Fibroblast of skin of left biceps (primary cell): ENCODE results near the gene NAV2.

Experiments
- DNase-seq, 2 experiments: peaks; one replicate each; pipeline ENCODE4 v3.0.0-alpha.2; 2013; ENCODE audit warnings: low read depth in 2 of 2

NAV2 gene

DNA sequence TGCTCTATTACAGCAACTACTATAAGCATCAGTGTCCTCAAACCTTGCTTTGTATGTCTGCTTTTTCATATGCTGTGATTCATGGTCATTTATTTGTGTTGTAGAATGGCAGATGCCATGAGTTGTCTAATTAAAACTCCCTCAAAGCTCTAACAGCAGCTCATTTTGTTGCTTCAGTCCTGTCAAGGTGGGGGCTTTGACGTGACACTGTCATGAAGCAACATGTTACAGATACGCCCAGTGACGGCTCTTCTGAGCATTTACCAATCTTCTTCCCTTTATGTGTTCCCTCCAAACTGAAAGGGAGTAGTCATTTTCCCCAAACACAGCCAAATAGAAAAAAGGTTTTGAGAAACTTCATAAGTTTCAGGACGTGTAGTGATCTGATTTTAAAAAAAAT lies 340.9 kb downstream of the NAV2 start:
- no peak for DNase-seq

DNA sequence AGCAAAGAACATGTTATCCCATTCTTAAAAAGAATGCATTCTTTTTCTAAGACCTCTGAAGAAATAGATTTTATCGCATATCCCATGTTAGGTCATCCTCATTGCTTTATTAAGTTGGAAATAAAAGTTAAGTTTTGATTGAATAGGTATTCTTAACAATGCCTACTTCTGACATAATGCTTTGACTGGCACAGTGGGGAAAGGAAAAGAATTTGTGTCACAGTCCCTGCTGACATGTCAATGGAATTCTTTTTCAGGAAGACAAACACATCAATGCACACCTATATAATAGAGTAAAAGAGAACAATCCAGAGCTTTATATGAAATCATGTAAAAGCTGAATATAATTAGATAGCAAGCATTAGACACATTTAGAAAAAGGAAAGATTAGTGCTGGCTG lies 341.9 kb downstream of the NAV2 start:
- no peak for DNase-seq

DNA sequence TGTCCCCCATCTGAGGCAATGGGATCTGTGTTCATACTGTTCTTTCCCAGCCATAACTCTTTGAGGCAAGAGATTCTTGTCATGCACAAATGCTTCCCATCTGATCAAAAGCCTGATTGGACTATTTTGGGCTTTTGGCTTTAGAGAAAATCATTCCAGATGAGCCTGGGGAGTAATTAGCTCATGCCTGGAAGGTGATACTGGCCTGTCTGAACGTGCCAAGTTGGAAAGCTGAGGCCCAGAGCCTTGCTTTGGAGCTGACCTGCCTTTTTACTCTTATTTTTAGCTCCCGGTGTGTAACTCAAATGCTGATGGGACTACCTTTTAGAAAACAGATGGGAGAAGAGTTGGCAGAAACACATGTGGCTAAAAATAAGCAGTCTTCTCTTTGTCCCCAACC lies 342.7 kb downstream of the NAV2 start:
- no peak for DNase-seq

DNA sequence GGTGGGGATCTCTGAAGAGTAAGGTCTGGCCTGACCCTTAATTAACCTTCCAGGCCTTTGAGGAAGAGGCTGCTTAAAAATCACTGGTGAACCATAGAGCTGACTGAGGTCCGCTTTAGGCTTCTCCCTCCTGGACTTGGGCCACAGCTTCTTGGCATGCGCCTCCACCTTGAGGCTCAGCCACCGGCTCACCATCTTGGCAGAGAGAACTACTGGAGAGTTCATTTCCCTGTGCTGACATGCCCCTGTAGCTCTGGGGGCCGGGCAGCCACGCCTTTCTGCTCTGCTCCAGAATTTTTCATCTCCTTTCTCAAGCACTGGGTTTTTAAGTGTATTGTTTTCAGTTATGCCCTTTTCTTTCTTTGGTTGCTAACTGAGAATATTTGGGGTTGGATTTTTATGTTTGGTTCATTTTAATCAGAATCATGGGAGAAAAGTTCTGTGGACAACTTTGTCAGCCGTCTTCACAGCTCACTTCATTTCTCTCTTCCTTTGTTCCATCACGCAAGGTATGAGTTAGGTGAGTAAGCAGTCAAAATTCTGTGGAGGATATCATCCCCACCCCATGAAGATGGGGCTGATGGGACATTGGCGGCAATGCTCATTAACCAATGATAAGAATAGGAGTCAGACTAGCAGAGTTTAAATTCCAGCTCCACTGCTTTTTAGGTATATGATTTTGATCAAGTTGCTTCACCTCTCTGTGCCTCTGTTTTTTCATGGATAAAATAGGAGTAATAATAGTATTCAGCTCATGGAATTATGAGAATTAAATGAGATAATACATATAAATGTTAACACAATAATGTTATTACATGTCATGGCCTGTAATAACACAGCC lies 343.7 kb downstream of the NAV2 start:
- no peak for DNase-seq

DNA sequence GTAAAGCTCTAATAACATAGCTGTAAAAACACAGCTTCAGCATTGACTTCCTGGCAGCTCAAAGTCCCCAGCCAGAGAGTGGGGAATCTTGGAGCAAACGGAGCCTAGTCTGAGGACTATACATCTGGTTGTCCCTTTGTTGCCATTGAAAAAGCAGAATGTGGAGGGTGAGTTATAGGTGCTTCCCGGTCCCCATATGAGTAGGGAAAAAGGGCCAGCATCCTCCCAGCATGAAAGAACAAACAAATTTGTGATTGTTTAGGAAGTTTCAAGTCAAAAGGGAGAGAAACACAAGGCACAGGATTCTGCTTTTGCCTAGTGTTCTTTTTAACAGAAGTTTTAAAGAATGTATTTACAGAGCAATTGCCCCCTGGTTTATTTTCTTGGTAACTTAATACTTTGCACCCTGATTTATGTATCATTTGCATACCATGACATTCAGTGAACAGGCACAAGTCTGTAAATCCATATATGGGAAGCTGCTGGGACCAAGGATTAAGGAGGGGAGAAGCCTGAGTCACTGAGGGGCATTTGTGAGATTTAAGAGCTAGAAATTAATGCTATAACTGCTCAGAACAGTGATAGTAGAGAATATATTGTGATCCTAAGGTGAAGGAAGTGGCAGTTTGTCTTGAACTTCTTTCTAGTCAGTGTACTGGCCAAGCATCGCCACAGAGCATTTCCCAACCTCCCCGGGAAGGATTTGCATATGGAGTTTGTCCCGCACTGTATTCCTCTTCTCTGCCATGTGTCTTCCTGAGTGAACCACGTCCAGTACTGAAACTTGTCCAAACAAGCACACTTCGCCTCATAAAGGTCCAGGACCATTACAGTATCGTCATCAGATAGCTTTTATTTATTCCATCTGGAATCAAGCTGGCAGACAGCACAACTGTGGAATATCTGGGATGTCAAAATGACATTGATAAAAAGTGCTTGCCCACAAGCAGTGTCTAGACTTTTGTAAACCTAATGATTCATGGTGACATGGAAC lies 344.6 kb downstream of the NAV2 start:
- DNase-seq: no peak

DNA sequence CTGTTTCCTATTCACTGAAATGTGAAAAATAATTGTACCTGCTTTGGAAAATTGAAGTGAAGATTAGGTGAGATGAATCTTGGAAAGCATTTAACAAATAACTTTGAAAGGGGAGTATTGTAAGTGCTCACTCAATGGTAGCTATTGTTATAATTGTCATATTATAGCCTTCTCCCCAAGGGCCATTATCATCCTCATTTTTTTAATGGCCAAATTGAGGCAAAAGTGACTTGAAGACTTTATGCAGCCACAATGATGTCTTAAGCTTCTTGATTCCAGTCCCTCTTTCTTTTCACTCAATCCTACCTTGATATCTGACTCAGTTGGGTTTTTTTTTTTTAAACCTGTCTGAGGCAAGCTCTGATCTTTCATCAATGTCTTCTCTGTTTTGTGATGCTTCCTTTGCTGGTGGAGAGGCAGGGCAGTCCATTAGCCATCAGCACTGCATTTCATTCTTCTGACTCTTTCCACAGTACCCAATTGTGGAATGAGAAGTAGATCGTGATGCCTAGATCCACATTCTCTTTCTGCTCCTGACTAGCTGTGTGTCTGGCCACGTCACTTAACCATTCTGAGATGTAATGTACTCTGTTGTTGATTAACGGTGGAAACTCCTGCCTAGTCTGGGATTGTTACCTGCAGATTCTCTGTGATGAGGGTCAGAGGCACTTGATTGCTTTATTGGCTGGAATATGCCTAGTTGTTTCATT lies 346.3 kb downstream of the NAV2 start:
- DNase-seq: no peak

DNA sequence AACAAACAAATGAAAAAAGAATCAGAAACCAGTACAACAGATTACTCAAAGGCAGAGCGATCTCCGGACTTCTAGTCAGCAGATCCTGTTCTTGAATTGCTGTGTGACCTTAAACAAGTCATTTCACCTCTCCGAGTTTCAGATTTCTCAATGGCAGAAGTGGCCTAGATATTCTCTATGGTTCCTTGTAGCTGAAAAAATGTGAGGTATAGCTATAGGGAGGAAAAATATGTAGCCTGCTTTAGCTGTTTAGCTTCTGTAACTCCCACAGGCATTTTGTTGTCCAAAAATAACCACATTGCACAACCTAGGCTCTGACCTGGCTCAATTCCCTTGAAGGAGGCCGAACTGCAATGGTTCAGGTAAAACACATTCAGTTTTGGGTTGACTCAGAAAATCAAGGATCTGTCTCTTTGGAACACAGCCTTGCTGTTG lies 347.0 kb downstream of the NAV2 start:
- DNase-seq: no peak

DNA sequence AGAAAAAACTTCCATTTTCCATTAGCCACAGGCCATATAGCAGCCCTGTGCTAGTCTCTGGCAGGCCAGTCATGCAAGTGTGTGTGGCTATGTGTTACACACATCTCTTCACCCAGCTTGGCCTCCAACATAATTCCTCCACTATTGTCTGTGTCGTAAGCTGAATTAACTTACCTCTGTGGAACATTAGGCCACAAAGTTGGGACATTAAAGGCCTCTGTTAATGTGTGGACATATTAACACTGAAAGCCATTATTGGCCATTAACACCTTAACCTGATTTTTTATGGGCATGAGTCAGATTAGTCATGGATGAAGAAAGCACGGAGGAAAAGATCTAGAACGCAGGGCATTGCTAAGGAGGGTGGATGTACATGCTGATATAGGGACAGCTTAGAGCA lies 347.5 kb downstream of the NAV2 start:
- no peak for DNase-seq

DNA sequence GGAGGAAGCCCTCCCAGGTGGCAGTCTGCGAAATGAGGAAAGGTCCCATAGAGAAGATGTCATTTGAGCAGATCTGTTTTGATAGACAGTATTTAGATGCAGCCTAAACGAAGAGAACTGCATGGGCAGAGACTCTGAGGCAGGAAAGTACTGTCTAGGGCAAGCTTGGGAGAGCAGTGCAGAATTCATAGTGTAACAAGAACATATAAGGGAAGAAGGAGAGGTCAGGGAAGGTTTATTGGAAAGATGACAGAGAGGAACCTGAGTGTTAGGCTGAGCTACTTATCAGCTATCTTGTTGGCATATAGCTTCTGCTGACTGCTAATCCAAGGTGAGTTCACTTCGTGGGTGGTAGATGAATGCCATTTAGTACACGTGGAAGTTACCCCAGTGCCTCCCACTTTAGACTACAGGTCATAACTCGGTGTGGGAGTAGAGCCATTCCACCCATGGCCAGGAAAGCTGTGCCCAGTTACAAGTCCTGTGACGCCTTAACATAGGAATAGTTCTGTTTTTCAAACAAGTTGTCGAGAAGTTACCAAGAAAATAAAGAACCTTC lies 348.1 kb downstream of the NAV2 start:
- DNase-seq: no peak

DNA sequence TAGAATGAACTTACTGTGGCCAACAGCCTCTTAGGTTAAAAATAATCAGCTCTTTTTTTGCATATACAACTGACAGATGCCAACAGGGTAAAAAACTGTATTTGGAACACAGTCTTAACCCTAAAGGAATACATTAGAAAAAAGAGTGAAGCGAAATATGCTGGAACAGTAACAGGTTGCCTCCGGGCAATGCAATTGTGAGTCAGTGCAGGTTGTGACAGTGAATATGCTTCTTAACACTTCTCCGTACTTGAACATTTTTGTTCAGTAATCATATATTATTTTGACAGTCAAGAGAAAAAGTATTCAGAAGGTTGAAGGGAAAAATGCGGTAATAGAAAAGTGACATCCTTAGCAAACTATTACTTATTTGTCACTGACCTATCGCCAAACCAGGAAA lies 349.1 kb downstream of the NAV2 start:
- DNase-seq: no peak

DNA sequence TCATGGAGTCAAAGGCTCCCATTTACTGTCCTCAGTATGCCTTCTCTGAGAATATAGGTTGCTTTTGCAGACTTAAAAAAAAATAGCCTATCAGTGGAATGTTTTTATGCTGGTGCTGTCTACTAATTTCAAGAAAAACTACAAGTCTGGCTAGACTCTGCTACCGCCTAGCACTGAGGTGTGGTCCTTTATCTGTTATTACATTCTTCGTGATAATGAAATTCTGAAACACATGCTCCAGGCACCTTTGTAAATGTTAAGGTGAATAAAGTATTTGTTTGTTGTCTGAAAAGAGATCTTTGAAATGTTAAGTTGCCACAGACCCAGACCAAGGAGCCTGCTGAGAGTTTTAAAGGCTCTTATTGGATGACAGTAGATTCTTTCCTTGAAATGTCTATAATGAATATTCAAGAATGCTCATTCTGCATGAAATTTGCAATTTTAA lies 352.3 kb downstream of the NAV2 start:
- no peak for DNase-seq

DNA sequence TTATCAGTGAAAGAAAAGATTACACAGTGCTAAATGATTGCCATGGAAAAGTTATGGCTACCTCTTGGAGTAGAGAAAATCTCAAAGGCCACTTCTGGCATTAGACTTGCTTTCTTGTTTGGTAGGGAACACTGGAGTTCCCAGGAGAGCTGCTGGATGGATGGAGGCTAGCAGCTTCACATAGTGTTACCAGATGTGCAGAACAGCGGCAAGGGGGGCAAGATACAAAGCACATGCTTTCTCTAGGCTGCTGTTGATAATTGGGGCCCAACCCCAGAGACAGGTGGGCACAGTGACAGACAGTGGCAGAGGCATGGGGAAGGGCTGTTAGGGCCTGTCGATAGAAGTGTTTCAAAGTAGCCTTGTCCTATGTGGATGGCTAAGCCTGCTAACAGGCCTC lies 352.8 kb downstream of the NAV2 start:
- no peak for DNase-seq

DNA sequence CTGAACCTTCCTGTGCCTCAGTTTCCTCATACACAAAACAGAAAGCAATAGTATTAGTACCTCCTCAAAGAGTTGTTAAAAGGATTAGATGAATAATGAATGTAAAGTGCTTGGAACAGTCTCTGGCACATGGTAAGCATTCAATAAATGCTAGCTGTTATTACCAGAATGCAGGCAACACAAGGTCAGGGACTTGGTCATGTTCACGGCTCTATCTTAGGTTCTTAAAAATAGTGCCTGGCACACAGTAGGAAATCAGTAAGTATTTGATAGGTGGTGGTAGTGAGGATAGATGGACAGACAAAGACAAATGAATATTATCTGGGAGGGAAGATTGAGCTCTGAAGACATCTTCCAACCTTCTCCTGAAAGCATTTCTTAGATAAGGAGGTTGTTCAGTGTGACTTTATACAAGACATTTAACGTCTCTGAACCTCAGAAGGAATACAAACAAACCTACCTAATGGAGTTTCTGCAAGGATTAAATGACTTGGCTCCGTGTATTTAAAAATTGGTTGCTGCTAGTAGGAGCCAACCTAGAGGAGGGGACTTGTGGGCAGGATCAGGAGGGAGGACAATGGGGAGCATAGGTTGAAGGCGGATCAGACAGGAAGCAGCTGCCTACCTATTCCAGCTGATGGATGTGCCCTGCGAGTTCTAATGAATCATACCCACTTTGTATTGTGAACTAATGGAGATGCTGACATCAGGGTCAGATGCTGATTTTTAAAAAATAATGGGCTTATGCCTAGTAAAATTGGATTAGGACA lies 353.6 kb downstream of the NAV2 start:
- DNase-seq: no peak

DNA sequence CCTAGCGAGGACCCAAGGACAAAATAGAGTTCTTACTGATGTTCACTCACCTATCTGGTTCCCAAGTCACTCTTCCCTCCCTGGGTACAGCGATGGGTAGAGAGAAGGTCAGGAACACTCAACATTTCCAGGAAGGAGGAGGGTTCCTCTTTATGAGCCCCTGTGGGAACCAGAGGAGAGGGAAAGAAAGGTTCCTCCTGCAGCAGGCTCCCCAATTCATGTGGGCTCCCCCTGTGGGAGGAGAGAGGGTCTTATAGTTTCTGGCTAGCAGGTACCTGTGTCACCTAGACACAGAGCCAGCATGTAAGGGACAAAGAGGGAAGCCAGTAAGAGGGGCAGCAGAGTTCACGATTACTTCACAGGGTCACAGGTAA lies 354.1 kb downstream of the NAV2 start:
- no peak for DNase-seq

DNA sequence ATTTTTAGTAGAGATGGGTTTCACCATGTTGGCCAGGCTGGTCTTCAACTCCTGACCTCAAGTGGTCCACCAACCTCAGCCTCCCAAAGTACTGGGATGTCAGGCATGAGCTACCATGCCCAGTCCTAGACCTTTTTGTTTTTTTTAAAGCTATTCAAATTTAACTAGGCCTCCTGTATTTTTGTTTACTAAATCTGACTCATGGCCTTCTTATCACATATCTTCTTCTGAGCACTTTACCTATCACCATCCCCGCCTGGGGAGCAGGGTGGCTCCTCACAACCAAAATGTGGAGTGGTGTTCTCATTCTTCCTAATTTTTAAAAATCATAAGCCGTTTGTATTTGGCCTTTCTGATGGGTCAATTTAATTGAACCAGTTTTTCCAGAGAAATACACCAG lies 355.0 kb downstream of the NAV2 start:
- DNase-seq: no peak

DNA sequence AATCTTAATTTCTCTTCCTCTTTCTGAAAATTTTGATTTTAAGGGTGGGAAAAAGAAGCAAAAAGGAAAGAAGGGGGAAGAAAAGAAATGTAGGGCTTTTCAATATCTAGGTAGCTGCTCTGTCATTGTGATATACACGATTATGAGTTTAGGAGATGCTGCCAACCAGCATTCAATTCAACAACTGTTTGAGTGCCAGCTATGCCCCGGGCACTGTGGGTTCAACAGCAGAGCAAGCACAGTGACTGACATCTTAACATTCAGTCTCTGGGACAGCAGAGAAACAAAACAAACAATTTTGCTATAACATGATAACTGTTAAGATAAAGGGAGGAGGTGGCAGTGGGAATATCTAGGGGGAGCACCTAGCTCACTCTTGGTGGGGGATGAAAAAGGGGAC lies 356.1 kb downstream of the NAV2 start:
- DNase-seq: no peak

DNA sequence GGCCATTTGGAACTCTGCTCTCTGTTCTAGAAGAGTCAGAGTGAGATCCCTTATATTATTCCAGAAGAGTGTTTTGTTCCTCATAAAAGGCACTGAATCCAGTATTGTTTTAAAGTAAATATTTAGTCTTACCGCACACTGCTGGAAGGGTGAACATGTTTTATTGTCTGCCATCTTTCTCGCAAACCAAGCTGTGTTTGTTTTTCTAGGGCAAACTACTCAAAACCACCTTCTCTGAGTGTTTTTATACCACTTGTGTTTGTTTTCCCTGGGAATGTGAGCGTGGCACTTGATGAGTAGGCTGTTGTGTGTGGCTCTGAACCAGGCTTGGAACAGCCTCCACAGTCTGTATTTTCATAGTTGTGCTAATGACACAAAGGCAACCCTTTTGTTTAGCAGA lies 357.8 kb downstream of the NAV2 start:
- DNase-seq: no peak

DNA sequence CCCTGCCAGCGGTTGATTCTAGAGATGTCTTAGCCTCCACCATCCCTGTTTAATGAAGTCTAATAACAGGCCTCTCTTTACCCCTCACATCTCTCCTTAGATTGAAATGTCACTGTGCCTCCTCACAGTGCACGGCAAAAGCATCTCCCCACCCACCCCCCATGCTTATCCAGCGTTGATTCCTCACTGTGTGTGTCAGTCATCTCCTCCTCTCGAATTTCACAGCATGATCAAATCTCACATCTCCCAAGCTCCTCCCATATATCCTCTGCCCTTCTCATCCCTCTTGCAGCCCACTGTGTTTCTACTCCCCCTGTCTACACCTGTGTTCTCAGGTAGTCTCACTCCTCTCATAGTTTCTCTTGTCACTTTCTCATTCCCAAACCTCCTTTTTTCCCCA lies 363.0 kb downstream of the NAV2 start:
- DNase-seq: no peak

DNA sequence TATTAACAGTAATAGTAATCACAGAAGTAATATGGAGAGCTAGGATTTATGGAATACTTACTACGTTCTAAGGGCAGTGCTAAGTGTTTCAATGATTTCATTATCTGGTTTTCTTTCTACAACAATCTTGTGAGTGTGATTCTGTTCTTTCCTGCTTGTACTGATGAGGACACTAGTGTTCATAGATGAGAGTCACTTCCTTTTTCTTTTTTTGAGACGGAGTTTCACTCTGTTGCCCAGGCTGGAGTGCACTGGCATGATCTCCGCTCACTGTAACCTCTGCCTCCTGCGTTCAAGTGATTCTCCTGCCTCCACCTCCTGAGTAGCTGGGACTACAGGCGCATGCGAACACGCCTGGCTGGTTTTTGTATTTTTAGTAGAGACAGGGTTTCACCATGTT lies 366.2 kb downstream of the NAV2 start:
- DNase-seq: no peak

DNA sequence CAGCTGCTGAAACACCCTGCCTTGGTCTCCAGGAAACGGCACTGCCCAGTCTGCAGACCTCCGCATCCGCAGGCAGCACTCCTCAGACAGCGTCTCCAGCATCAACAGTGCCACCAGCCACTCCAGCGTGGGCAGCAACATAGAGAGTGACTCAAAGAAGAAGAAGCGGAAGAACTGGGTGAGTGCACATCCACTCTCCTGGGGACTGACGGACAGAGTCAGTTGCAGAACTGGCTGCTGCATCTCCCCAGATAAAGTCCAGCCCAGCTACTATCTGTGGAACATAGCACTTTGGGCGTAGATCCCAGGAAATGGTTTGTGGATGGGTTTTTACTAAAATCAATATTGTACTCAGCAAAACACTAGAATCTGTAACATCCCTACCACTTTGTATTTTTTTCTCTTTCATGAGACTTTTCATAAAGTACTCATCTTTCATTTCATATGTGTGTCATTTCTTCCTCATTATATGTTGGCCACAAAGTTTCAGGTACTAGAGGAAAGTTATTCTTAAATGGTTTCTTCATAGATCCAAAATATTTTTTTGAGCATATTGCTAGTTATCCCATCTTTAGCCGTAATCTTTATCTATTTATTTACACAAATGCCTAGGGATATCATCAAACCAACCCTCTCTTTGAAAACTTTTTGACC lies 367.5 kb downstream of the NAV2 start:
- no peak for DNase-seq

DNA sequence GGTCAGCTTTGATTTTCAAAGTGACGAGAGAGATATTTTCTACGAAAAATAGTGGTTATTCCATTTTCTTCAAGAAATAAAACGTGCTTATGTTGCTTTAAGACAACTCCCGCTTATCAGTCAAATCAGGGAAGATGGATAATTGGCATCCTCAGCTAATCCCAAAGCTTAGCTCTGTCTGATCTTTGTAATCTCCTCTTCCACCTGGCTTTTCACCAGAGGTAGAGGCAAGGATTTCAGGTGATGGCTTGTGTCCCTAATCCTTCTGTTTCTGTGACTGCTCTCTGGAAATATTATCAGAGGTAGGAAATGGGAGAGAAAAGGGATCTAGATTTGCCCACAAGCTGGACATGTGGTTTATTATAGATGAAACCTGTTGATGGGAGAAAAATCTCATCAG lies 368.7 kb downstream of the NAV2 start:
- DNase-seq: no peak
